GM18498 (cell line): ENCODE data around the gene TMEM134.

Experiments
- ATAC-seq: cut with Tn5 transposase; IDR thresholded peaks from one replicate; pipeline ENCODE4 v1.9.1; 2021; ENCODE audit warnings: mild to moderate bottlenecking, moderate library complexity; ENCODE audit not compliant: unreplicated experiment

TMEM134 gene

DNA sequence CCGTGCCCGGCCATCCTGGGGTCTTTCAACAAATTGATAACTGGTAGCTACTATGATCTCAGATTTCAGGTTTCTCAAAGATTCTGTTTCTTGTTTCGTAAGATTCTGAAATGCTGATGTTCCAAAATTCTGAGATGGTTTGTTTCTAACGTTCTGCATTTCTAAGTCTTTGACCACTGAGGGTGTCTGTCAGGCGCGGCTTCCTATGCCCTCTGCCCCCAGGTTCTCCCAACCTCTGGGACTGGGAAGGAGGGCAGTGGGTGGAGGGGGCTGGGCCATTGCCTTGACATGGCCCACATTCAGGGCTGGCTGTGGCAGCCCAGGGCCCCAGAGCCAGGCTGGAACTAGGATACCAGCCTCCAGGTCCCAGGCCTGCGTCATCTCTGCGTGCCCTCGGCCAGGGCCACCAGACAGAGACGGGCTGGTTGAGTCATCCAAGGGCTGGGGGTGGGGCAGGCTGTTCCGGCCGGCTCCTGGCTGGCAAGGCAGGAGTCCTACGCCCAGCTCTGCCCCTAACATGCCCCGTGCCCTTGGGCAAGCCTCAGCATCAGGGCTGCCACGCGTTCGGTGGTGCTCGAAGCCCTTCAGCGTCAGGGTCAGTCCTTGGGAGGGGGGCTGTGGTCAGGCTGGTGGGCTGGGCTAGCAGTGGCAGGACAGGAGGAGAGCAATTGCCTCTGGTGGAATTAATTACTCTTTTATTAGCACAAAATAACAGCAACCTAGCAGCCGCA is 5.2 kb downstream of the TMEM134 start:
- ATAC-seq = no peak

GRCh38 chr11:67463186-67463585 is 5.9 kb downstream of the TMEM134 start:
- ATAC-seq = no peak

GRCh38 chr11:67458266-67458665 is 10.8 kb downstream of the TMEM134 start:
- ATAC-seq = no peak

GRCh38 chr11:67457453-67457852 is 11.6 kb downstream of the TMEM134 start:
- ATAC-seq = no peak

GRCh38 chr11:67456068-67456705 is 12.9 kb downstream of the TMEM134 start:
- ATAC-seq = no peak

- ATAC-seq = no peak
Measured at GRCh38 chr11:67455054-67455453, 14.0 kb downstream of the TMEM134 start, which contains the start of gene CABP4. Gene CABP4 (plus strand): TSS chr11:67455354. CDS start chr11:67455424, 70 bp downstream.

GRCh38 chr11:67453816-67454732 is 15.0 kb downstream of the TMEM134 start:
- ATAC-seq = no peak

GRCh38 chr11:67452141-67452952 is 16.7 kb downstream of the TMEM134 start, which contains the start of gene GPR152:
Gene GPR152 (minus strand): TSS chr11:67452729. CDS start chr11:67452724, 5 bp downstream.
- ATAC-seq = no peak

DNA sequence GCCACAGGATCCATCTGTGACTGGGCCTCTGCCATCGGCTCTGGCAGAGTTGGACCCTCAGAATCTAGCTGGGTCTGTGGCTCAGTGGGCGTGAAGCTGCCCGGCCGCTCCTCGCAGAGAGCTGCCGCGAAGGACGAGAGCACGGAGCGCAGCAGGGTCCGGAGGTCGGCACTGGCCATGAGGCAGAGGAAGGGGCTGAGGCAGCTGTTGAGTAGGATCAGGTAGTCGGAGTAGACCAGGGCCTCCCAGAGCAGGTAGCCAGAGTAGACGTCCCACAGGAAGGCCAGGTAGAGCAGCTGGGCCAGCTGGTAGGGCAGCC is 17.4 kb downstream of the TMEM134 start:
- no peak for ATAC-seq

- no peak for ATAC-seq
Measured at GRCh38 chr11:67450796-67451657, 18.0 kb downstream of the TMEM134 start.

DNA sequence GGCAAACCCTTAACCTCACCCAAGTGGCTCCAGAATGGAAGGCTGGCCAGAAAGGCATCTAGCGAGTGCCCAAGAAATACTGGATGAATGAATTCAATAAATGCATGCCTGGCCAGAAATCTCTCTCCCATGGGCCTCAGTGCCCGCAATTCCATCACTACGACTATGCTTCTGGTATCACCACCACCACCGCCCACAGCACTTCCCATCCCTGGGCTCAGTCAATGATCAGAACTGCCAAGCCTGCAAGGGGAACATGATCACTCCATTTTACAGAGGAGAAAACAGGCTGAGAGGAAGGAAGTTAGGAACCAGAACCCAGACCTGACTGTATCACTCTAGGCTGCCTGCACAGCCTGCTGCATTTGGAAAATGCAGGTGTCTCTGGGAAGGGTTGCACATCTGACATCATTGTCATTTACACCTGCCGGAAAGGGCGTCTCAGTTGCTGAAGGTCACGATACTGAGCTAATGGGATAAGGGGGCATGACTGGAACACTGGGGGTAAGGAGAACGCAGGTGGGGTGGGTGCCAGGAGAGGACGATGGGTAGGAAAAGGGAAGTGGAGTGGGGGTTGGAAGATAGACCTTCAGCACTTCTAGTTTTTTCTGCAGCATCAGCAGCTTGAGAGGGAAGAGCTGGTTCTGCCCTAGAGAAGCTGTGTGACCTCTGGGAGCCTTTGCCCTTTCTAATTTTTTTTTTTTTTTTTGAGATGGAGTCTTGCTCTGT is 19.8 kb downstream of the TMEM134 start:
- no peak for ATAC-seq

DNA sequence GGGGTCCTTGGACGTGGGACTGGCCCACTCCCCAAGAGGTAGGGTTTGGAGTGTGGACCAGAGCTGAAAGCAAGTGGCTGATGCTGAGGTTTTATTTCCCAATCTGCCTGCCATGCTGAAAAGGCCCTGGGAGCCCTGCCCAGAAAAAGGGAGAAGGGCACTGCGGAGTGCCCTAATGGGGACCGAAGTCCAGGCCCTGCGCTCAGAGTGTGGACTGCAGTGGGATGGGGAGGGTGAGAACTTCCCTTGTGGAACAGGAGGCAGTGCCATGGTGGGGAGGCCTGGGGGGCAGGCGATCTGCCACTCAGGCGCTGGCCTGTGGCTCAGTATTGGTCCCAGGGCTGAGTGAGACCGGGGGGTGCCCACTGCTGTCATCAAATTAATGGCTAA is 20.8 kb downstream of the TMEM134 start:
- ATAC-seq = no peak

- ATAC-seq = no peak
Measured at GRCh38 chr11:67445515-67445914, 23.5 kb downstream of the TMEM134 start.

GRCh38 chr11:67442504-67443404 is 26.3 kb downstream of the TMEM134 start:
- ATAC-seq = peak; percentile 6

GRCh38 chr11:67441731-67442351 is 27.2 kb downstream of the TMEM134 start:
- no peak for ATAC-seq

- no peak for ATAC-seq
Measured at GRCh38 chr11:67441098-67441563, 27.9 kb downstream of the TMEM134 start.
